Pancreas (tissue), 10 donors: ENCODE data around the gene ZNF17. TPM values are rescaled to one million over a fixed set of nuclear protein-coding genes. Genes with fewer than 3 reads are reported as not detected.

Experiments used
- ATAC-seq, 4 donors: fragments of 200-7000 bp; cut with Tn5 transposase; one replicate each; pipeline versions ENCODE4 v1.8.0 to v1.9.1; 2020; ENCODE audit warnings: mild to moderate bottlenecking in 4 of 4, moderate library complexity in 4 of 4
- DNase-seq, 6 donors: peaks; one replicate each; pipeline ENCODE4 v3.0.0-alpha.2; 2020
- FAIRE-seq: peaks from 2 replicates; lab custom pipeline; 2012; peaks lifted over from hg19 to GRCh38; lab: Jason Lieb, UNC
- H3K27ac ChIP-seq, 4 donors: fragments of 200-600 bp; sonication (generic); 1 replicate in 3 of 4; 2 replicates in 1 of 4; pipeline versions ENCODE4 v1.5.0 to v1.8.0; 2020
- H3K27me3 ChIP-seq, 4 donors: fragments of 200-600 bp; one replicate each; pipeline ENCODE4 v1.8.0; 2021
- H3K36me3 ChIP-seq, 3 donors: fragments of 200-600 bp; sonication (generic) in 1 of 3; one replicate each; pipeline versions ENCODE4 v1.5.0 to v1.8.0; 2020 to 2021
- H3K4me1 ChIP-seq, 3 donors: fragments of 200-600 bp; one replicate each; pipeline ENCODE4 v1.8.0; 2021
- H3K4me3 ChIP-seq, 4 donors: fragments of 200-600 bp; sonication (generic) in 2 of 4; one replicate each; pipeline versions ENCODE4 v1.5.0 to v1.8.0; 2020 to 2021
- H3K9me3 ChIP-seq, 4 donors: fragments of 200-600 bp; one replicate each; pipeline ENCODE4 v1.8.0; 2021
- CTCF ChIP-seq, 4 donors: fragments of 200-600 bp; sonication (generic) in 3 of 4; IDR thresholded peaks; one replicate each; pipeline versions ENCODE4 v1.5.0 to v1.8.0; 2021; ENCODE audit warnings: antibody characterized with exemption in 4 of 4
- WGBS, 2 donors: extraction: QIAGEN DNeasy Blood & Tissue Kit; methylation state at CpG; one replicate each; pipeline ENCODE4 v1.1.7; 2013; 5-methylcytosine and 5-hydroxymethylcytosine counted together
- intact Hi-C, 3 donors: fragments of 100-400 bp; cut with DNase I; formaldehyde crosslinking; loops; one replicate each; pipeline versions ENCODE4 v1.11.1 to v1.14.2; 2022
- polyA plus RNA-seq, 2 donors: library from polyadenylated mRNA; stranded (reverse); fragments of 200-250 nt; gene quantifications; one replicate each; pipeline ENCODE4 v1.2.3, GENCODE V29; 2013
- total RNA-seq, 6 donors: library from RNA; stranded (reverse); fragmentation: NEBNext Ultra II Directional in 4 of 6; extraction: Animal tissue kit (Norgen Biotek cat#: 25700) in 4 of 6; gene quantifications; one replicate each; pipeline versions ENCODE4 v1.2.1 to v1.2.4, GENCODE V29; 2021 to 2023
- donor health status: healthy with polysubstance abuse.
- donor health status: DM: no; HTN: no; CAD: no; lungs with moderate emphysema.
- donor health status: DM: no; HTN: no; CAD: no.
- donor health status: control.
- donor health status: control.
- donor health status: Bipolar disorder and iron deficiency.
- donor health status: DM: yes; HTN: yes; CAD: no.
- donor health status: DM: no; HTN: no; CAD: no.
- donor health status: DM: no; HTN: no; CAD: no.
- donor health status: DM: yes; HTN: yes; CAD: no.

ZNF17 gene
- total and polyA plus RNA-seq, 8 donors, result 2.3 to 6.8 (median 4.3) TPM

DNA sequence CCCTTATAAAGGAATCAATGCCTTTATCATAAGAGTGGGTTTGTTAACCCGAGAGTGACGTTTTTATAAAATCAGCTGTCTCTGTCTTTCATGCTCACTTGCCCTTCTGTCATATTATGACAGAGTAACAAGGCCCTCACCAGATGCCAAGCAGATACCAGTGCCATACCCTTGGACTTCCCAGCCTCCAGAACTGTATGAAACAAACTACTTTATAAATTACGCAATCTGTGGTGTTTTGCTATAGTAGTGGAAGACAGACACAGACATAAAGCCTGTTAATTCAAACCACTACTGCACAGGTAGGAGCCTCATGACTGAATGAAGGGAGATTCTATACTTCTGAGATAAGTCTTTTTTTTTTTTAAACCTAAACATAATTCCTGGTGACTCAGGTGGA is 41.3 kb downstream of the ZNF17 start:
- no peak for ATAC-seq
- intact Hi-C loops, result no loop called here
- no peak overlapping the region for H3K27ac ChIP-seq
- no peaks in the 10 kb centered on the region for H3K9me3 ChIP-seq
- FAIRE-seq, result no peak
- H3K4me3 ChIP-seq, result no peak overlapping the region
- H3K36me3 ChIP-seq, result no peaks in the 10 kb centered on the region
- TF ChIP-seq CTCF (IDR thresholded peaks at IDR 0.05), result no peak
- no peaks in the 10 kb centered on the region for H3K4me1 ChIP-seq
- DNase-seq, result no peak
- WGBS, 2 donors, result 84 to 93% methylated on average over 3 of the region's 3 CpGs
- no peaks in the 10 kb centered on the region for H3K27me3 ChIP-seq

GRCh38 chr19:57465680-57466381 is 54.9 kb downstream of the ZNF17 start:
- H3K4me1 ChIP-seq, result no peaks in the 10 kb centered on the region
- DNase-seq, result no peak
- H3K27ac ChIP-seq, result no peak overlapping the region
- intact Hi-C loops, result no loop called here
- no peaks in the 10 kb centered on the region for H3K36me3 ChIP-seq
- H3K9me3 ChIP-seq, result peaks cover 0 to 9% (median 0%) of the 10 kb centered on the region in 4 donors
- ATAC-seq, result no peak
- no peak for FAIRE-seq
- no peak for TF ChIP-seq CTCF (IDR thresholded peaks at IDR 0.05)
- WGBS, 2 donors, result 73 to 83% methylated on average over 5 of the region's 5 CpGs
- no peak overlapping the region for H3K4me3 ChIP-seq
- no peaks in the 10 kb centered on the region for H3K27me3 ChIP-seq

GRCh38 chr19:57466489-57466888 is 55.5 kb downstream of the ZNF17 start:
- no peak for TF ChIP-seq CTCF (IDR thresholded peaks at IDR 0.05)
- Histone ChIP-seq H3K27ac (no peak overlapping the region), H3K36me3 (no peaks in the 10 kb centered on the region), H3K4me1 (no peaks in the 10 kb centered on the region), H3K27me3 (no peaks in the 10 kb centered on the region), H3K4me3 (no peak overlapping the region), H3K9me3 (peaks cover 0 to 9% (median 3%) of the 10 kb centered on the region in 4 donors)
- no peak for FAIRE-seq
- WGBS, 2 donors, result 97 to 98% methylated on average over 5 of the region's 5 CpGs
- no peak for ATAC-seq
- no peak for DNase-seq
- intact Hi-C loops, result no loop called here

Other genes with a start within 250 kb of the ZNF17 start
- not detected for gene DUXA, start 243.7 kb upstream of the ZNF17 start, total RNA-seq
- not detected for gene DUXA, start 243.7 kb upstream of the ZNF17 start, polyA plus RNA-seq
- gene ZNF264, start 219.7 kb upstream of the ZNF17 start, total RNA-seq, result 10 to 100 TPM; 15.8 to 28.0 (median 17.0) TPM
- gene ZNF264, start 219.7 kb upstream of the ZNF17 start, polyA plus RNA-seq, result 1 to 10 TPM; 4.7 to 5.4 TPM
- gene AURKC, start 180.1 kb upstream of the ZNF17 start, total RNA-seq, result under 1 TPM; 0.28 to 0.87 (median 0.64) TPM
- 1 to 10 TPM; 1.1 to 2.3 TPM for gene AURKC, start 180.1 kb upstream of the ZNF17 start, polyA plus RNA-seq
- 1 to 10 TPM; 4.1 to 8.9 (median 5.2) TPM for gene ZNF805, start 170.5 kb upstream of the ZNF17 start, total RNA-seq
- under 1 TPM; 0.75 to 0.95 TPM for gene ZNF805, start 170.5 kb upstream of the ZNF17 start, polyA plus RNA-seq
- gene ZNF460, start 130.7 kb upstream of the ZNF17 start, total RNA-seq, result 10 to 100 TPM; 15.9 to 30.9 (median 24.6) TPM
- gene ZNF460, start 130.7 kb upstream of the ZNF17 start, polyA plus RNA-seq, result 1 to 10 TPM in 1 of 2 donors, under 1 TPM in 1; 0.45 to 3.8 TPM
- 1 to 10 TPM; 1.3 to 4.1 (median 1.5) TPM for gene ZNF543, start 90.7 kb upstream of the ZNF17 start, total RNA-seq
- gene ZNF543, start 90.7 kb upstream of the ZNF17 start, polyA plus RNA-seq, result 1 to 10 TPM in 1 of 2 donors, under 1 TPM in 1; 0.76 to 1.4 TPM
- 1 to 10 TPM; 1.9 to 4.6 (median 2.5) TPM for gene ZNF304, start 59.9 kb upstream of the ZNF17 start, total RNA-seq
- 1 to 10 TPM; 1.1 to 3.3 TPM for gene ZNF304, start 59.9 kb upstream of the ZNF17 start, polyA plus RNA-seq
- gene TRAPPC2B, start 47.6 kb upstream of the ZNF17 start, total RNA-seq, result 1 to 10 TPM; 2.1 to 3.2 (median 2.5) TPM
- 10 to 100 TPM in 1 of 2 donors, 1 to 10 TPM in 1; 9.3 to 14.7 TPM for gene TRAPPC2B, start 47.6 kb upstream of the ZNF17 start, polyA plus RNA-seq
- gene ZNF547, start 47.6 kb upstream of the ZNF17 start, total RNA-seq, result 1 to 10 TPM in 5 of 6 donors, under 1 TPM in 1; 0.60 to 1.4 (median 1.1) TPM
- gene ZNF547, start 47.6 kb upstream of the ZNF17 start, polyA plus RNA-seq, result 1 to 10 TPM; 1.3 to 4.1 TPM
- 1 to 10 TPM; 3.5 to 8.7 (median 5.1) TPM for gene ZNF548, start 21.3 kb upstream of the ZNF17 start, total RNA-seq
- 1 to 10 TPM; 3.7 to 5.2 TPM for gene ZNF548, start 21.3 kb upstream of the ZNF17 start, polyA plus RNA-seq
- gene ZNF749, start 24.2 kb downstream of the ZNF17 start, total RNA-seq, result 1 to 10 TPM; 4.2 to 7.2 (median 5.2) TPM
- gene ZNF749, start 24.2 kb downstream of the ZNF17 start, polyA plus RNA-seq, result 1 to 10 TPM; 2.1 to 4.5 TPM
- under 1 TPM; 0.12 to 0.32 (median 0.27) TPM for gene VN1R1, start 46.0 kb downstream of the ZNF17 start, total RNA-seq
- gene VN1R1, start 46.0 kb downstream of the ZNF17 start, polyA plus RNA-seq, result under 1 TPM; 0.11 to 0.80 TPM
- gene ZNF772, start 66.4 kb downstream of the ZNF17 start, total RNA-seq, result 1 to 10 TPM; 2.3 to 8.9 (median 4.1) TPM
- 1 to 10 TPM; 1.3 to 2.0 TPM for gene ZNF772, start 66.4 kb downstream of the ZNF17 start, polyA plus RNA-seq
- 1 to 10 TPM; 1.7 to 4.4 (median 3.0) TPM for gene ZNF419, start 76.6 kb downstream of the ZNF17 start, total RNA-seq
- gene ZNF419, start 76.6 kb downstream of the ZNF17 start, polyA plus RNA-seq, result 1 to 10 TPM; 3.5 to 7.6 TPM
- 1 to 10 TPM; 2.6 to 4.0 (median 3.2) TPM for gene ZNF773, start 88.8 kb downstream of the ZNF17 start, total RNA-seq
- 1 to 10 TPM in 1 of 2 donors, under 1 TPM in 1; 0.99 to 3.6 TPM for gene ZNF773, start 88.8 kb downstream of the ZNF17 start, polyA plus RNA-seq
- gene ZNF549, start 116.2 kb downstream of the ZNF17 start, total RNA-seq, result 1 to 10 TPM; 1.2 to 3.5 (median 1.9) TPM
- 1 to 10 TPM; 1.5 to 2.9 TPM for gene ZNF549, start 116.2 kb downstream of the ZNF17 start, polyA plus RNA-seq
- gene ZNF550, start 148.7 kb downstream of the ZNF17 start, total RNA-seq, result 1 to 10 TPM; 2.1 to 6.8 (median 3.4) TPM
- gene ZNF550, start 148.7 kb downstream of the ZNF17 start, polyA plus RNA-seq, result 1 to 10 TPM; 2.1 to 2.8 TPM
- gene ZNF416, start 167.8 kb downstream of the ZNF17 start, total RNA-seq, result 1 to 10 TPM; 1.3 to 2.7 (median 1.9) TPM
- gene ZNF416, start 167.8 kb downstream of the ZNF17 start, polyA plus RNA-seq, result 1 to 10 TPM in 1 of 2 donors, under 1 TPM in 1; 0.91 to 1.9 TPM
- gene ZIK1, start 173.0 kb downstream of the ZNF17 start, total RNA-seq, result 1 to 10 TPM in 4 of 6 donors, under 1 TPM in 2; 0.63 to 2.8 (median 1.0) TPM
- gene ZIK1, start 173.0 kb downstream of the ZNF17 start, polyA plus RNA-seq, result 1 to 10 TPM in 1 of 2 donors, under 1 TPM in 1; 0.87 to 3.0 TPM
- gene ZNF530, start 188.7 kb downstream of the ZNF17 start, total RNA-seq, result 1 to 10 TPM in 3 of 6 donors, under 1 TPM in 3; 0.85 to 1.8 (median 1.1) TPM
- gene ZNF530, start 188.7 kb downstream of the ZNF17 start, polyA plus RNA-seq, result 1 to 10 TPM in 1 of 2 donors, under 1 TPM in 1; 0.76 to 2.3 TPM
- 1 to 10 TPM; 4.5 to 9.8 (median 5.8) TPM for gene ZNF134, start 203.1 kb downstream of the ZNF17 start, total RNA-seq
- 1 to 10 TPM; 2.3 to 7.1 TPM for gene ZNF134, start 203.1 kb downstream of the ZNF17 start, polyA plus RNA-seq
- gene ZNF211, start 222.0 kb downstream of the ZNF17 start, total RNA-seq, result 1 to 10 TPM; 2.1 to 8.6 (median 4.4) TPM
- gene ZNF211, start 222.0 kb downstream of the ZNF17 start, polyA plus RNA-seq, result 10 to 100 TPM in 1 of 2 donors, 1 to 10 TPM in 1; 6.0 to 14.3 TPM